ENCODE measurements around the gene TSPYL1.

The TSPYL1 gene

DNA sequence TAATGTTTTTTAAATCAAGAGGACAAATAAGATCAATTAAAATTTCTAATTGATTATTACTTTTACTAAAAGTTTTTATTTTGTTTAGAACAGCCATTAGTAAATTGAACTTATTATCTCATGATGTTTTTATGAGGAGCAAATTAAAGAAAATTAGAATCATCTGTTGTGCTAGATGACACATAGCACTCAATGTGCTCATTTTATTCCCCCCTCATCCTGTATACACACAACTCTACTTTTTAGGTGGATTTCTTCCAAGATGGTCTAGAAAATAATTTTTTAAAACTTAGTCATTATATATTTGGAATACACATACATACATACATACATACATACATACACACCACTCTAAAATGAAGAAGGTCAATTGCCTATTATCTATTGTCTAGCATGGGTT is 29.3 kb upstream of the TSPYL1 start:
- no peak overlapping the region for H3K4me3 ChIP-seq (replicated peaks; ENCODE audit: low read depth, low read length)
- TF ChIP-seq, protein P1, sequence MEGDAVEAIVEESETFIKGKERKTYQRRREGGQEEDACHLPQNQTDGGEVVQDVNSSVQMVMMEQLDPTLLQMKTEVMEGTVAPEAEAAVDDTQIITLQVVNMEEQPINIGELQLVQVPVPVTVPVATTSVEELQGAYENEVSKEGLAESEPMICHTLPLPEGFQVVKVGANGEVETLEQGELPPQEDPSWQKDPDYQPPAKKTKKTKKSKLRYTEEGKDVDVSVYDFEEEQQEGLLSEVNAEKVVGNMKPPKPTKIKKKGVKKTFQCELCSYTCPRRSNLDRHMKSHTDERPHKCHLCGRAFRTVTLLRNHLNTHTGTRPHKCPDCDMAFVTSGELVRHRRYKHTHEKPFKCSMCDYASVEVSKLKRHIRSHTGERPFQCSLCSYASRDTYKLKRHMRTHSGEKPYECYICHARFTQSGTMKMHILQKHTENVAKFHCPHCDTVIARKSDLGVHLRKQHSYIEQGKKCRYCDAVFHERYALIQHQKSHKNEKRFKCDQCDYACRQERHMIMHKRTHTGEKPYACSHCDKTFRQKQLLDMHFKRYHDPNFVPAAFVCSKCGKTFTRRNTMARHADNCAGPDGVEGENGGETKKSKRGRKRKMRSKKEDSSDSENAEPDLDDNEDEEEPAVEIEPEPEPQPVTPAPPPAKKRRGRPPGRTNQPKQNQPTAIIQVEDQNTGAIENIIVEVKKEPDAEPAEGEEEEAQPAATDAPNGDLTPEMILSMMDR (IDR thresholded peaks at IDR 0.05; ENCODE audit: low read depth, low read length, missing control alignments), result no peak
- DNase-seq (ENCODE audit: extremely low read depth, low read depth), result no peak

DNA sequence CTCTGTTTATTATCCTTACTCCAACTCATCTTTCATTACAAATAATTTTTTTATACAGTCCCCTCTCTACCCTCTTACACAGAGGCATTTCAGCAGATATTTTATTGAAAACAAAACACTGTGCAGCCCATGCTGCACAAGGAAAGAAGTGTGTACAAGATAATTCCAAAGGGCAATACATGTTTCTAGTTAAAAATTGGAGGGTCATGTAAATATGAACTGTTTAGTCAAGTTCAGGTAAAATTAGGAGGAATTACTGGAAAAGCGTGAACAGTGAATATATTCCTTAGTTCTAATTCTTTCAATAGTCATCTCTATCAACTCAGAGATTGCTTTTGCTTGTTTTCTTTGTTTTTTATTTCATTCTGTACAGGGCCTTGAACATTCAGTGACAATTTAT is 27.9 kb upstream of the TSPYL1 start:
- DNase-seq (ENCODE audit: extremely low read depth, low read depth), result no peak
- H3K4me3 ChIP-seq (replicated peaks; ENCODE audit: low read depth, low read length), result no peak overlapping the region
- TF ChIP-seq, protein P1 (IDR thresholded peaks at IDR 0.05; ENCODE audit: low read depth, low read length, missing control alignments), result no peak

DNA sequence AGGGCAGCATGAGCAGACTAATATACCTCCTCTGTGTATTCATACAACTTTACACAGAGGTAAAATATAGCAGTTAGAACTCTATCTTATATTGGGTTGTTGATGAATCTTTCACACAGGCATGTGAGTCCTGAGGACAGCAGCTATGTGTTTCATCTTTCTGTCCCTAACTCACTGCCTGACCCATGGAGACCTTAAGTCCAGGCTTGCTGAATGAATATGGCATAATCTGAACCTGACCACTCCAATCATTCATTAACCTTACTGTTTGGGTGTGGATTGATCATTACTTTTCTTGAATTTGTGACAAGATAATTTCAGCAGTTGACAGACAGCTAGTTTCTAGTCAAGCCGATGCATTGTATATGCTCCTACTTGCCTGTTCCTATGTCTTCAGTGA is 27.3 kb upstream of the TSPYL1 start:
- H3K4me3 ChIP-seq (replicated peaks; ENCODE audit: low read depth, low read length), result no peak overlapping the region
- DNase-seq (ENCODE audit: extremely low read depth, low read depth), result no peak
- TF ChIP-seq, protein P1 (IDR thresholded peaks at IDR 0.05; ENCODE audit: low read depth, low read length, missing control alignments), result no peak

DNA sequence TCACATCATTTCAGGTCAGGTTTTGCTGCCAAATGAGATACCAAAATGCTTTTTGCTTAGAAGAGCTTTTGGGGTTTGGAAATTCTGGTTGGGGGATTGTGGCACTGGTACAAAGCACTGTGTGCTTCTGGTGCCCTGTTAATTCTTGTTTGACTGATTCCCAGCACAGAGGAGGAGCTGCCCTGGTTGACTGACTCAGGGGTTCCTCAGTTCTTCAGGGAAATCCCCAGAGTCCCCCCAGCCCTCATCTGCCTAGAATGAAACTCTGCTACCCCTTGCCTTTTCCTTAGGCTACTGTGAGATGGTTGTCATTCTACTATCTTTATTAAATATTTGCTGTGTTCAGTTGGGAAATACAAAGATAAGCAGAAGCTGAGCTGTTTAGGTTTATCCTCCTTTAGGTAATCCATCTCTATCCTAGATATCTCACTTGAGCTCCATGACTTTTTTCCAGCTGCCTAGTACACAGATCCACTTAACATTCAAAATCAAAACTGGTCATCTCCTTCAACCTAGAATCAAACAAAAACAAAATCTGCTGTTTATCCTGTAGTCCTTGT is 24.9 kb upstream of the TSPYL1 start:
- no peak for DNase-seq (ENCODE audit: extremely low read depth, low read depth)
- TF ChIP-seq, protein P1 (IDR thresholded peaks at IDR 0.05; ENCODE audit: low read depth, low read length, missing control alignments), result no peak
- H3K4me3 ChIP-seq (replicated peaks; ENCODE audit: low read depth, low read length), result no peak overlapping the region

DNA sequence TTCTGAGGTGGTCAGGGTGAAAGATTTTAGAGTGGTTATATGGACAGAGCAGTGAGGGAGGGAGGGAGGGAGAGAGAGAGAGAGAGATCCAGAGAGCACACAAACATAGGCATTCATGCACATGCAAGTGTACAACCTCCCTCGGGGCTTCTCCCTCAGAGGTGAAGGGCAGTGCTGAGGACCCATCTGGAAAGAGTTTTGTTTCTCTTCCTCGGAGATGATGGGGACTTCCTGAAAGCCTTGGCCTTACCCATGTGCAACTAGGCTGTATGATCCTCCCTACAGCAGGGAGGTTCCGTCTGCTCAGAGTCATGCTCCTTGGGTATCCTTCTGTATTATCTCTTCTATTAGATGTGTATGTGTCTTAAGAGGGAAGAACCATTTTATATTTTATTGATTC is 21.4 kb upstream of the TSPYL1 start:
- DNase-seq (ENCODE audit: extremely low read depth, low read depth), result no peak
- TF ChIP-seq, protein P1 (IDR thresholded peaks at IDR 0.05; ENCODE audit: low read depth, low read length, missing control alignments), result no peak
- no peak overlapping the region for H3K4me3 ChIP-seq (replicated peaks; ENCODE audit: low read depth, low read length)

DNA sequence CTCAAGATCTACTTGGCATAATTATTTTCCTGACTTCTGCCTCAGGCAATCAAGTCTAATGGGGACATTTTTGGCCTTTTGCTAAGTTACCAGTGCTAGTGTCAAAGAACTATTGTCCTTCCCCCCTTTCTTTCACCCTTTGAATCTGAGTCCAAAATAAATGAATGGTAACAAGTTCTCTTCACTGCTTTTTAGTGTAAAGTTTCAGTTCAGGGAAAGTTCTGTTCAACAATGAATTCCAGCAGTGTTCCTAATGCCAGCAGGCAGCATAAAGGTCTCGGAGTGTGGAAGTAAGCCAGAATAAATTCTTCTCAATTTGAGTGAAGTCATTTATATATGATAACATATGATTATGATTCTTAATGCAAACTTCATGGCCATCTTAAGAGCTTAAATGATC is 20.8 kb upstream of the TSPYL1 start:
- TF ChIP-seq, protein P1 (IDR thresholded peaks at IDR 0.05; ENCODE audit: low read depth, low read length, missing control alignments), result no peak
- no peak overlapping the region for H3K4me3 ChIP-seq (replicated peaks; ENCODE audit: low read depth, low read length)
- no peak for DNase-seq (ENCODE audit: extremely low read depth, low read depth)

DNA sequence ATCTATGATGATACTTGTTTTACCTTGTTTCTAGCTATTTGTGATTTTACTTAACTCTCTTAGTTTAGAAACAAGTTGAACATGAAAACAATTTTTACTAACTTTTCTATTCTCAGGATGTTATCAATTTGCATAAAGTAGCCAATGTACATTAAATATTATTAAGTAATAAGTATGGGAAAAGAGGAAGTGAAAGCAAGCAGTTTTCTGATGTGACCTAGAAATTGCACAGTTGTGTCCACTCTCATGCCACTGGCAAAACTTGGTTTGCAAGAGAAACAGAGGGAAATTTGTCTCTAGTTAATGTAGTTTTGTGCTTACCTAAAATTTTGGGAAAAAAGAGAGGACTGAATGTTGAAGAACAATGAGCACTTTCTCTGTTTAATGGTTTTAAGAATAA is 19.2 kb upstream of the TSPYL1 start:
- DNase-seq (ENCODE audit: extremely low read depth, low read depth), result no peak
- TF ChIP-seq, protein P1 (IDR thresholded peaks at IDR 0.05; ENCODE audit: low read depth, low read length, missing control alignments), result no peak

More for the DNA sequence above, 19.2 kb upstream of the TSPYL1 start:
- H3K4me3 ChIP-seq (replicated peaks; ENCODE audit: low read depth, low read length), result no peak overlapping the region

Data from HFF-Myc (cell line).